ENCODE data around the gene ELP1.

Gene ELP1

Small RNA genes within 50 kb of the gene (small RNA-seq; reads per million reads assigned to genes)
- gene AL359692.1: 0 reads per million in 2 experiments

Measured in SK-N-DZ (cell line).